Measurements from ENCODE around the gene ADGRL3. TPM values are rescaled to one million over a fixed set of nuclear protein-coding genes. Genes with fewer than 3 reads are reported as not detected.

ADGRL3 gene
- polyA plus RNA-seq, 1 experiment = 0.35 TPM

- DNase-seq (ENCODE audit: low read depth, low spot score) = no peak
These were observed 54.3 kb downstream of the ADGRL3 start for GRCh38 chr4:61254406-61254805.

GRCh38 chr4:61273233-61273632 is 73.1 kb downstream of the ADGRL3 start:
- Histone ChIP-seq H3K4me3 (ENCODE audit: low read depth, low read length) (no peak overlapping the region), H3K27ac (ENCODE audit: low read depth, low read length) (no peak overlapping the region), H3K27me3 (ENCODE audit: control insufficient read depth, insufficient read depth, low read length) (no peaks in the 10 kb centered on the region), H3K9me3 (ENCODE audit: control insufficient read depth, insufficient read depth, low read length) (no peaks in the 10 kb centered on the region)
- no peak for DNase-seq (ENCODE audit: low read depth, low spot score)
- CTCF ChIA-PET = no interaction called here
- no peak for TF ChIP-seq CTCF (IDR thresholded peaks at IDR 0.05; ENCODE audit: low read depth, low read length)
- POLR2A ChIA-PET = no interaction called here

More at GRCh38 chr4:61254406-61254805, 54.3 kb downstream of the ADGRL3 start:
- no peaks in the 10 kb centered on the region for H3K9me3 ChIP-seq (ENCODE audit: control insufficient read depth, insufficient read depth, low read length)
- H3K27me3 ChIP-seq (ENCODE audit: control insufficient read depth, insufficient read depth, low read length) = no peaks in the 10 kb centered on the region
- no peak overlapping the region for H3K27ac ChIP-seq (ENCODE audit: low read depth, low read length)
- ChIA-PET POLR2A (no interaction called here), CTCF (no interaction called here)
- no peak for TF ChIP-seq CTCF (IDR thresholded peaks at IDR 0.05; ENCODE audit: low read depth, low read length)
- no peak overlapping the region for H3K4me3 ChIP-seq (ENCODE audit: low read depth, low read length)

GRCh38 chr4:61274286-61274685 is 74.2 kb downstream of the ADGRL3 start:
- Histone ChIP-seq H3K27ac (ENCODE audit: low read depth, low read length) (no peak overlapping the region), H3K4me3 (ENCODE audit: low read depth, low read length) (no peak overlapping the region), H3K9me3 (ENCODE audit: control insufficient read depth, insufficient read depth, low read length) (no peaks in the 10 kb centered on the region), H3K27me3 (ENCODE audit: control insufficient read depth, insufficient read depth, low read length) (no peaks in the 10 kb centered on the region)
- POLR2A ChIA-PET = no interaction called here
- CTCF ChIA-PET = no interaction called here
- no peak for DNase-seq (ENCODE audit: low read depth, low spot score)
- TF ChIP-seq CTCF (IDR thresholded peaks at IDR 0.05; ENCODE audit: low read depth, low read length) = no peak

- H3K4me3 ChIP-seq (ENCODE audit: low read depth, low read length) = no peak overlapping the region
- H3K27ac ChIP-seq (ENCODE audit: low read depth, low read length) = no peak overlapping the region
- CTCF ChIA-PET = no interaction called here
- TF ChIP-seq CTCF (IDR thresholded peaks at IDR 0.05; ENCODE audit: low read depth, low read length) = no peak
- DNase-seq (ENCODE audit: low read depth, low spot score) = no peak
- no peaks in the 10 kb centered on the region for H3K9me3 ChIP-seq (ENCODE audit: control insufficient read depth, insufficient read depth, low read length)
- no peaks in the 10 kb centered on the region for H3K27me3 ChIP-seq (ENCODE audit: control insufficient read depth, insufficient read depth, low read length)
- POLR2A ChIA-PET = no interaction called here
These were observed 75.1 kb downstream of the ADGRL3 start for GRCh38 chr4:61275241-61275640.

GRCh38 chr4:61276029-61276428 is 75.9 kb downstream of the ADGRL3 start:
- CTCF ChIA-PET = no interaction called here

More at GRCh38 chr4:61276029-61276428, 75.9 kb downstream of the ADGRL3 start:
- POLR2A ChIA-PET = no interaction called here
- H3K4me3 ChIP-seq (ENCODE audit: low read depth, low read length) = no peak overlapping the region
- H3K27me3 ChIP-seq (ENCODE audit: control insufficient read depth, insufficient read depth, low read length) = no peaks in the 10 kb centered on the region
- no peak for TF ChIP-seq CTCF (IDR thresholded peaks at IDR 0.05; ENCODE audit: low read depth, low read length)
- DNase-seq (ENCODE audit: low read depth, low spot score) = no peak
- no peaks in the 10 kb centered on the region for H3K9me3 ChIP-seq (ENCODE audit: control insufficient read depth, insufficient read depth, low read length)
- H3K27ac ChIP-seq (ENCODE audit: low read depth, low read length) = no peak overlapping the region
